Spleen (tissue), 11 donors: ENCODE results near the gene NUB1. TPM values are rescaled to one million over a fixed set of nuclear protein-coding genes. Genes with fewer than 3 reads are reported as not detected.

Source experiments
- DNase-seq: peaks from one replicate; pipeline ENCODE4 v3.0.0-alpha.2; 2020
- H3K27ac ChIP-seq, 8 donors: fragments of 200-600 bp; sonication (generic) in 7 of 8; 1 replicate in 4 of 8; 2 replicates in 4 of 8; pipeline versions ENCODE4 v1.5.0 to v1.8.0; 2016 to 2021; ENCODE audit warnings: inconsistent platforms in 4 of 8, mild to moderate bottlenecking in 4 of 8, moderate library complexity in 1 of 8
- H3K27me3 ChIP-seq, 7 donors: fragments of 200-600 bp; sonication (generic) in 6 of 7; replicated peaks in 1 of 7; 1 replicate in 4 of 7; 2 replicates in 3 of 7; pipeline versions ENCODE4 v1.5.0 to v1.8.0; 2016 to 2021; ENCODE audit warnings: inconsistent platforms in 3 of 7, mild to moderate bottlenecking in 1 of 7
- H3K36me3 ChIP-seq, 6 donors: fragments of 200-600 bp; sonication (generic) in 5 of 6; 1 replicate in 4 of 6; 2 replicates in 2 of 6; pipeline versions ENCODE4 v1.5.0 to v1.8.0; 2016 to 2021; ENCODE audit warnings: inconsistent platforms in 2 of 6
- H3K4me1 ChIP-seq, 6 donors: fragments of 200-600 bp; sonication (generic) in 5 of 6; 1 replicate in 3 of 6; 2 replicates in 3 of 6; pipeline versions ENCODE4 v1.5.0 to v1.8.0; 2016 to 2021; ENCODE audit warnings: inconsistent platforms in 3 of 6
- H3K4me3 ChIP-seq, 8 donors: fragments of 200-600 bp; sonication (generic) in 7 of 8; 1 replicate in 4 of 8; 2 replicates in 4 of 8; pipeline versions ENCODE4 v1.5.0 to v1.8.0; 2016 to 2021; ENCODE audit warnings: inconsistent platforms in 4 of 8, mild to moderate bottlenecking in 4 of 8, moderate library complexity in 2 of 8
- H3K9me3 ChIP-seq, 8 donors: fragments of 200-600 bp; sonication (generic) in 7 of 8; 1 replicate in 4 of 8; 2 replicates in 4 of 8; pipeline versions ENCODE4 v1.5.0 to v1.8.0; 2016 to 2021; ENCODE audit warnings: inconsistent platforms in 4 of 8
- POLR2A ChIP-seq, 3 donors: fragments of 450-650 bp; IDR thresholded peaks; one replicate each; pipeline ENCODE4 v1.5.1; 2017; ENCODE audit warnings: antibody characterized with exemption in 3 of 3, mild to moderate bottlenecking in 1 of 3
- POLR2AphosphoS5 ChIP-seq, 3 donors: sonication (generic); formaldehyde crosslinking; IDR thresholded peaks; one replicate each; pipeline ENCODE4 v1.5.1; 2017; ENCODE audit warnings: antibody characterized with exemption in 3 of 3
- WGBS, 5 donors: extraction: QIAGEN DNeasy Blood & Tissue Kit in 3 of 5; methylation state at CpG; one replicate each; pipeline versions ENCODE4 v1.1.5 to v1.1.7; 2013 to 2018; 5-methylcytosine and 5-hydroxymethylcytosine counted together
- intact Hi-C: fragments of 100-400 bp; cut with DNase I; formaldehyde crosslinking; loops from one replicate; pipeline ENCODE4 v1.15.0; 2023; ENCODE audit warnings: low total_unique reads
- polyA plus RNA-seq, 3 donors: library from polyadenylated mRNA; stranded (reverse); fragments of 200-250 nt; gene quantifications; one replicate each; pipeline ENCODE4 v1.2.1, GENCODE V29; 2013
- total RNA-seq, 7 donors: library from RNA; depleted of rRNA in 3 of 7; stranded (reverse); fragments of >200 nt in 3 of 7; fragmentation: NEBNext Ultra II Directional in 4 of 7; extraction: Animal tissue kit (Norgen Biotek cat#: 25700) in 4 of 7; gene quantifications; one replicate each; pipeline versions ENCODE4 v1.1.0 to v1.2.1, GENCODE V29; 2016 to 2021
- TF ChIP-seq, protein P1 (sequence below), 11 experiments: fragments of 200-600 bp in 7 of 11; fragments of 450-650 bp in 4 of 11; sonication (generic) in 4 of 11; IDR thresholded peaks in 8 of 11; conservative IDR thresholded peaks in 3 of 11; 1 replicate in 7 of 11; 2 replicates in 4 of 11; pipeline versions ENCODE4 v1.4.0 to v1.8.0; 2016 to 2021; ENCODE audit warnings: antibody characterized with exemption in 11 of 11, inconsistent platforms in 4 of 11, mild to moderate bottlenecking in 1 of 11
- donor health status: healthy with polysubstance abuse.
- donor health status: DM: no; HTN: no; CAD: no; lungs with moderate emphysema.
- donor health status: DM: no; HTN: no; CAD: no.
- donor health status: Bipolar disorder and iron deficiency.
- donor health status: healthy.
- donor health status: DM: no; HTN: no; CAD: no.
- donor health status: DM: yes; HTN: yes; CAD: no.

The NUB1 gene
- total and polyA plus RNA-seq, 10 donors, result 25.2 to 80.9 (median 64.5) TPM

- peak overlapping the region; percentile 10 to 72 (median 44) for H3K4me3 ChIP-seq
- TF ChIP-seq, protein P1, sequence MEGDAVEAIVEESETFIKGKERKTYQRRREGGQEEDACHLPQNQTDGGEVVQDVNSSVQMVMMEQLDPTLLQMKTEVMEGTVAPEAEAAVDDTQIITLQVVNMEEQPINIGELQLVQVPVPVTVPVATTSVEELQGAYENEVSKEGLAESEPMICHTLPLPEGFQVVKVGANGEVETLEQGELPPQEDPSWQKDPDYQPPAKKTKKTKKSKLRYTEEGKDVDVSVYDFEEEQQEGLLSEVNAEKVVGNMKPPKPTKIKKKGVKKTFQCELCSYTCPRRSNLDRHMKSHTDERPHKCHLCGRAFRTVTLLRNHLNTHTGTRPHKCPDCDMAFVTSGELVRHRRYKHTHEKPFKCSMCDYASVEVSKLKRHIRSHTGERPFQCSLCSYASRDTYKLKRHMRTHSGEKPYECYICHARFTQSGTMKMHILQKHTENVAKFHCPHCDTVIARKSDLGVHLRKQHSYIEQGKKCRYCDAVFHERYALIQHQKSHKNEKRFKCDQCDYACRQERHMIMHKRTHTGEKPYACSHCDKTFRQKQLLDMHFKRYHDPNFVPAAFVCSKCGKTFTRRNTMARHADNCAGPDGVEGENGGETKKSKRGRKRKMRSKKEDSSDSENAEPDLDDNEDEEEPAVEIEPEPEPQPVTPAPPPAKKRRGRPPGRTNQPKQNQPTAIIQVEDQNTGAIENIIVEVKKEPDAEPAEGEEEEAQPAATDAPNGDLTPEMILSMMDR (IDR thresholded peaks at IDR 0.05 in 8 of 11, conservative IDR thresholded peaks at IDR 0.05 in 3 of 11), result no peak
- TF ChIP-seq POLR2AphosphoS5 (IDR thresholded peaks at IDR 0.05) (peak in 1 of 3 donors; percentile 9), POLR2A (IDR thresholded peaks at IDR 0.05) (no peak)
- DNase-seq, result peak; percentile 76
These were observed 40.7 kb downstream of the NUB1 start for GRCh38 chr7:151382079-151382885.

GRCh38 chr7:151383638-151384351 is 42.2 kb downstream of the NUB1 start:
- TF ChIP-seq, protein P1 (IDR thresholded peaks at IDR 0.05 in 8 of 11, conservative IDR thresholded peaks at IDR 0.05 in 3 of 11), result no peak
- no peak for TF ChIP-seq POLR2A (IDR thresholded peaks at IDR 0.05)
- no peak for TF ChIP-seq POLR2AphosphoS5 (IDR thresholded peaks at IDR 0.05)
- 79 to 86% (median 82%) methylated on average over 8 to 15 of the region's 15 CpGs for WGBS, 5 donors
- Histone ChIP-seq H3K27me3 (peaks cover 0 to 38% (median 16%) of the 10 kb centered on the region in 7 donors), H3K27ac (no peak overlapping the region), H3K4me1 (peaks cover 18 to 60% (median 42%) of the 10 kb centered on the region in 6 donors), H3K36me3 (peaks cover 0 to 17% (median 2%) of the 10 kb centered on the region in 6 donors), H3K4me3 (no peak overlapping the region), H3K9me3 (no peaks in the 10 kb centered on the region)
- intact Hi-C loops, result no loop called here
- DNase-seq, result peak; percentile 68

More at GRCh38 chr7:151382079-151382885, 40.7 kb downstream of the NUB1 start:
- Histone ChIP-seq H3K27me3 (peaks cover 0 to 38% (median 16%) of the 10 kb centered on the region in 7 donors), H3K4me1 (peaks cover 15 to 54% (median 39%) of the 10 kb centered on the region in 6 donors), H3K36me3 (peaks cover 0 to 33% (median 16%) of the 10 kb centered on the region in 6 donors), H3K9me3 (no peaks in the 10 kb centered on the region), H3K27ac (peak overlapping the region in 6 of 8 donors; percentile 44 to 78 (median 73))
- 25 to 39% (median 26%) methylated on average over 35 to 37 of the region's 37 CpGs for WGBS, 5 donors
- intact Hi-C loops, result no loop called here

- 74 to 95% (median 88%) methylated on average over 6 of the region's 6 CpGs for WGBS, 5 donors
- H3K9me3 ChIP-seq, result no peaks in the 10 kb centered on the region
- intact Hi-C loops, result no loop called here
- peaks cover 18 to 60% (median 40%) of the 10 kb centered on the region in 6 donors for H3K4me1 ChIP-seq
- H3K36me3 ChIP-seq, result peaks cover 0 to 12% (median 0%) of the 10 kb centered on the region in 6 donors
- peaks cover 0 to 39% (median 16%) of the 10 kb centered on the region in 7 donors for H3K27me3 ChIP-seq
- H3K4me3 ChIP-seq, result no peak overlapping the region
- TF ChIP-seq, protein P1 (IDR thresholded peaks at IDR 0.05 in 8 of 11, conservative IDR thresholded peaks at IDR 0.05 in 3 of 11), result no peak
- TF ChIP-seq POLR2A (IDR thresholded peaks at IDR 0.05), result no peak
- H3K27ac ChIP-seq, result no peak overlapping the region
- peak; percentile 7 for DNase-seq
These were observed 42.7 kb downstream of the NUB1 start for GRCh38 chr7:151384352-151384697.
